AG09319 (cell line): ENCODE data around the gene NBAS.

ENCODE experiments used
- DNase-seq: peaks from one replicate; pipeline ENCODE4 v3.0.0-alpha.2; 2010; ENCODE audit warnings: low read depth; ENCODE audit errors: extremely low read depth
- CTCF ChIP-seq: IDR thresholded peaks from 2 replicates; pipeline ENCODE4 v1.5.1; 2011; ENCODE audit warnings: low read depth, mild to moderate bottlenecking, inconsistent platforms, low read length, moderate library complexity

Gene NBAS

GRCh38 chr2:15128846-15129245 lies 432.3 kb downstream of the NBAS start:
- DNase-seq = no peak
- TF ChIP-seq CTCF = no peak

- no peak for TF ChIP-seq CTCF
Observed at GRCh38 chr2:15127876-15128275, 433.3 kb downstream of the NBAS start.

GRCh38 chr2:15127301-15127700 lies 433.8 kb downstream of the NBAS start:
- DNase-seq = no peak
- TF ChIP-seq CTCF = no peak

More at GRCh38 chr2:15127876-15128275, 433.3 kb downstream of the NBAS start:
- no peak for DNase-seq

- DNase-seq = no peak
Observed at GRCh38 chr2:15126373-15126772, 434.8 kb downstream of the NBAS start.

GRCh38 chr2:15122915-15123314 lies 438.2 kb downstream of the NBAS start:
- DNase-seq = no peak
- TF ChIP-seq CTCF = no peak

More at GRCh38 chr2:15126373-15126772, 434.8 kb downstream of the NBAS start:
- TF ChIP-seq CTCF = no peak

- no peak for DNase-seq
- TF ChIP-seq CTCF = no peak
Observed at GRCh38 chr2:15120631-15121030, 440.5 kb downstream of the NBAS start.

GRCh38 chr2:15119722-15120175 lies 441.4 kb downstream of the NBAS start:
- DNase-seq = no peak
- TF ChIP-seq CTCF = no peak
